ENCODE results near the gene CFL1.
"Not testable (repeated sequence)": the region's sequence is repeated elsewhere in the genome, so short reads cannot be mapped to it uniquely, and the experiment has no call there.

The CFL1 gene

DNA sequence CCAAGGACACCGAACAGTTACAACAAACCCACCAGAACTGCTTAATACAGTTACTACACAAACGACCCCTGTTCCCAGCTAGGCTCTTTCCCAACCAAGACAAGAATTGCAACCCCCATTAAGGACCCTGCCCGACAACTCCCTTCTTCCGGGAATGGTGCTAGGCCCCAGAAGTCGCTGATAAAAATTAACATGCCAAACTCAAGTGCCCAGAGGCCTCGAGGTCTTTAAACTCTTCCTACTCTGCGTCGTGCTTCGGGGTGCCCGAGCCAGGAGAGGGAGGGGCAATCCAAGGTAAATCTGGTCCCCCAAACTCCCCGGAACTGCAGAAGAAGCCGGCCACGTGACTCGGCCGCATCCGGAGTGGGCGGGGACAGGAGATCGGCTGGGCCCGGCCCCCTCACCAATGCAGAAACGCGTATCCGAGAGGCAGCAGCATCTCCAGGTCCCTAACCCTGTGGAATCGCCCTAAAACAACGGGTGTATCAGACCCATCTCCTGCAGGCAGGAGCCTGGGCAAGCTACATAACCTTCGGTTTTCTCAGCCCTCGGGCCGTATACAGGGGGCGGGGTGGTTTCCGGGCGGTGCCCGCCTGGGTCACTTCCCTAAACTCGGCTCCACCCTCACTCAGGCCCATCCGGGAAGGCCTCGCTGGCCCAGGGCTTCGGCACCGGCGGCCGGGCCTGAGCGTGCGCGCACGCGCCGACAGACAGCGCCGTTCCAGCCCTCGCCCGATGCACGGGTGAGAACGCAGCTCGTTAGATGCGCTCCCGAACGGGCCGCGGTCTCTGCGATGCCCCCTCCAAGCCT lies 1.1 kb downstream of the CFL1 start:
- FAIRE-seq = no peak

- FAIRE-seq = no peak
These were observed 2.0 kb downstream of the CFL1 start for GRCh38 chr11:65855927-65856363.

- FAIRE-seq = no peak
These were observed 2.8 kb downstream of the CFL1 start for GRCh38 chr11:65854852-65855837.

- no peak for FAIRE-seq
These were observed 3.8 kb downstream of the CFL1 start for GRCh38 chr11:65854161-65854592.

GRCh38 chr11:65853246-65853979 lies 4.6 kb downstream of the CFL1 start:
- FAIRE-seq = no peak

GRCh38 chr11:65852508-65853245 lies 5.3 kb downstream of the CFL1 start:
- FAIRE-seq = no peak

- FAIRE-seq = no peak
These were observed 6.0 kb downstream of the CFL1 start for GRCh38 chr11:65851811-65852507.

DNA sequence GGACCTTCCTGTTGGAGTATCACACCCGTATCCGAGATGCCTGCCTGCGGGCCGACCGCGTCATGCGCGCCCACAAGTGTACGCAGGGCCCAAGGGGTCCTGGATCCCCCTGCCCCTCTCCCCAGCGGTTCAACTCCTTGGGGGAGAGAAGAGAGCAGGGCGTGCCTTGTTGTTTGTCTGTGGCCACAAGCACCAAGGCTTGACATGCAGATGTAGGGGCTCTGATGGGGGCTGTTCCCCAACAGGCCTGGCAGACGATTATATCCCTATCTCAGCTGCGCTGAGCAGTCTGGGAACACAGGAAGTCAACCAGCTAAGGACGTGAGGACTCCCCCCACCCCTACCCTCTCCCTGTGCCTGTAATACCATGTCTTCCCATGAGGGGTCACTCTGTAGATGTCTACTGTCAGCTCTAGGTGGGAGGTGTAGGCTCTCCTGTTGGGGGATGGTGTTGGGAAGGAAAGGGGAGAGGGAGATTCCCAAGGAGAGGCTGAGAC lies 6.8 kb downstream of the CFL1 start:
- no peak for FAIRE-seq

DNA sequence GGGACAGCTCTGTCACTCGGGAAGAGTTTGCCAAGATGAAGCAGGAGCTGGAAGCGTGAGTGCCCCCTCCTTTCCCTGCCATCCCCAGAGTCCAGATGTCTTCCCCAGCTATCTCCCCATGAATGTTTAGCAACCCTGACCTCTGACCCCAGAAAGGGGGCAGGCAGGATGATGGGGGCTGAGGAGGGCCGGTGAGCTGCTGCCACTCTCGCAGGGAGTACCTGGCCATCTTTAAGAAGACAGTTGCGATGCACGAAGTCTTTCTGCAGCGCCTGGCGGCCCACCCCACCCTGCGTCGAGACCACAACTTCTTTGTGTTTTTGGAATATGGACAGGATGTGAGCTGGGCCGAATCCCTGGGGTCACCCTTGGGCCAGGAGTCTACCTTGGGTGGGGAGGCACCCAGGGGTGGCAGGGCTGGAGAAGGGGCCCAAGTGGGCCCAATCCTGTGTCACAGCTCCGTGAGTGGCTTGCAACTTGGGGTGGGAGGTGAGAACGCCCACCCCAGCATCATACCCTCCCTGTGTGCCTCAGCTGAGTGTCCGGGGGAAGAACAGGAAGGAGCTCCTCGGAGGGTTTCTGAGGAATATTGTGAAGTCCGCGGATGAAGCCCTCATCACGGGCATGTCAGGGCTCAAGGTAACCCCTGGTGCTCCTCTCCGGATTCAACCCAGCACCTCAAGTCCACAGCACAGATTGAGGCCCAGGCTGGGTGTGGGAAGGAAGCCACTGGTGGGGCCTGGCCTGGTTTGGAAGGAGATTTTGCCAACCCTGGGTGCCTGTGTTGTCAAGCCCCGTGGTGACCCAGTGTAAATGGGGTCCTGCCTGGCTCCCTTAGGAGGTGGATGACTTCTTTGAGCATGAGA lies 7.5 kb downstream of the CFL1 start:
- FAIRE-seq = no peak

DNA sequence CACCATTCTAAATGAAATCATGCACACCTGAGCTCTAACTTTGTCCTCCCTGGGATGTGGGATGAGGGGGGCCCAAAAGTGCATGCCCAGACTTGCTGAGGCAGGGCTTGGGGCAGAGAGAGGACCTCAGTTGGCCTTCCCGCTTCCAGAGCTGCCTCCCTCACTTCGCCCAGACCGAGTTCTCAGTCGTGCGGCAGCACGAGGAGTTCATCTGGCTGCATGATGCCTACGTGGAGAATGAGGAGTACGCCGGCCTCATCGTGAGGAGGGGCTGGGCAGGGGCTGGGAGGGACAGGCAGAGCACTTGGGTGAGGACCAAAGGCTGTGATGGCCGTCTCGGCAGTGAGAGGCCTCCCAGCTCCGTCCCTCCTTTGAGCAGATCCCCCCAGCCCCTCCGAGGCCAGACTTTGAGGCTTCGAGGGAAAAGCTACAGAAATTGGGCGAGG lies 8.2 kb downstream of the CFL1 start:
- FAIRE-seq = no peak

- no peak for FAIRE-seq
These were observed 8.6 kb downstream of the CFL1 start for GRCh38 chr11:65849366-65849765.

DNA sequence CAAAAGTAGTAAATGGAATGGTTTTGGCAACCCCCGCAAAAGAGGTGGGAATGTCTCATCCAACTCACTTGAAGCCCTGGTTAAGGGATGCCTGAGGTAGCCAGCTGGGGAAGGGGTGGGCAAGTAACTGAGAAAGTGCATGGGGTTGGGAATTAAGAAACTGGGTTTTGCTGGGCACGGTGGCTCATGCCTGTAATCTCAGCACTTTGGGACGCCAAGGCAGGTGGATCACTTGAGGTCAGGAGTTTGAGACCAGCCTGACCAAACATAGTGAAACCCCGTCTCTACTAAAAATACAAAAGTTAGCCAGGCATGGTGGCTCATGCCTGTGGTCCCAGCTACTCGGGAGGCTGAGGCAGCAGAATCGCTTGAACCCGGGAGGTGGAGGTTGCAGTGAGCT lies 9.3 kb downstream of the CFL1 start:
- not testable (repeated sequence) for FAIRE-seq

GRCh38 chr11:65847746-65848145 lies 10.2 kb downstream of the CFL1 start:
- FAIRE-seq = no peak

GRCh38 chr11:65844231-65844872 lies 13.6 kb downstream of the CFL1 start:
- FAIRE-seq = no peak

- FAIRE-seq = no peak
These were observed 14.2 kb downstream of the CFL1 start for GRCh38 chr11:65843811-65844210.

DNA sequence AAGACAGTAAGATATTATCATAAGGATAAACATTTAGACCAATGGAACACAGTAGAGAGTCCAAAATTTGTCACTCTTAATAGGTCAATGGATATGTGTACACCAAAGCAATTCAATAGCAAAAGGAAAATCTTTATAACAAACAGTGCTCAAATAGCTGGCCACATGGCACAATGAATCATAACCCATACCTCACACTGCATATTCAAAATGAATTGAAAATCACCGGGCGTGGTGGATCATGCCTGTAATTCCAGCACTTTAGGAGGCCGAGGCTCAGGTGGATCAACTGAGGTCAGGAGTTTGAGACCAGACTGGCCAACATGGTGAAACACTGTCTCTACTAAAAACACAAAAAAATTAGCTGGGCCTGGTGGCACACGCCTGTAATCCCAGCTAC lies 15.8 kb downstream of the CFL1 start:
- no peak for FAIRE-seq

DNA sequence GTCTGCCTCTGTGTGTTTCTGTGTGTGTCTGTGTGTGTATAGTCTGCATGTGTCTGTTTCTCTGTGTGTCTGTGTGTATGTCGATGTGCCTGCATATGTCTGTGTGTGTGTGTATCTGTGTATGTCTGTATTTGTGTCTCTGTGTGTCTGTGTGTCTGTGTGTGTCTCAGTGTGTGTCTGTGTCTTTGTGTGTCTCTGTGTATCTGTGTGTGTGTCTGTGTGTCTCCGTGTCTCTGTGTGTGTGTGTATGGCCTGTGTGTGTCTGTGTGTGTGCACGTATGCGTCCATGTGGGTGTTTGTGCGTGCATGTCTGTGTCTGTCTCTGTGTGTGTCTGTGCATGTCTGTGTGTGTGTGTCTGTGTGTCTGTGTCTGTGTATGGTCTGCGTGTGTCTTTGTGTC lies 23.8 kb downstream of the CFL1 start:
- no peak for FAIRE-seq

- no peak for FAIRE-seq
These were observed 24.5 kb downstream of the CFL1 start, which contains the start of gene SNX32 for GRCh38 chr11:65833297-65834030. SNX32 (plus strand) TSS chr11:65833963; CDS start chr11:65834066, 103 bp downstream.

DNA sequence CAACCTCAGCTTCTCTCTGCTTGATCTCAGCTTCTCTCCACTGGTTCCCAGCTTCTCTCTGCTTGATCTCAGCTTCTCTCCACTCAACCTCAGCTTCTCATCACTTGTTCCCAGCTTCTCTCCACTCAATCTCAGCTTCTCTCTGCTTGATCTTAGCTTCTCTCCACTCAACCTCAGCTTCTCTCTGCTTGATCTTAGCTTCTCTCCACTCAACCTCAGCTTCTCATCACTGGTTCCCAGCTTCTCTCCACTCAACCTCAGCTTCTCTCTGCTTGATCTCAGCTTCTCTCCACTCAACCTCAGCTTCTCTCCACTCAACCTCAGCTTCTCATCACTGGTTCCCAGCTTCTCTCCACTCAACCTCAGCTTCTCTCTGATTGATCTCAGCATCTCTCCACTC lies 25.7 kb downstream of the CFL1 start:
- FAIRE-seq = not testable (repeated sequence)

All from TTC549 (cell line).